Endothelial cell of umbilical vein (primary cell): Measurements from ENCODE around the gene NOXRED1.

Source experiments
- EZH2 ChIP-seq: IDR thresholded peaks from 2 replicates; pipeline ENCODE4 v1.6.1; 2012; ENCODE audit warnings: borderline replicate concordance, low read depth, mild to moderate bottlenecking, moderate library complexity, low read length, inconsistent platforms; ENCODE audit not compliant: severe bottlenecking
- MYC ChIP-seq: IDR thresholded peaks from one replicate; pipeline ENCODE4 v1.6.1; 2011; ENCODE audit warnings: mild to moderate bottlenecking, low read depth, low read length
- POLR2A ChIP-seq: IDR thresholded peaks from 2 replicates; pipeline ENCODE4 v1.6.1; 2012; ENCODE audit warnings: low read depth, mild to moderate bottlenecking, control low read depth, low read length
- POLR2AphosphoS5 ChIP-seq: IDR thresholded peaks from 2 replicates; pipeline ENCODE4 v1.6.1; 2012; ENCODE audit warnings: low read depth, mild to moderate bottlenecking, control low read depth, low read length, moderate library complexity; ENCODE audit not compliant: insufficient read depth
- TF ChIP-seq, protein P1 (sequence below), 2 donors: IDR thresholded peaks; 1 replicate in 1 of 2; 2 replicates in 1 of 2; pipeline ENCODE4 v1.5.1; 2011; ENCODE audit warnings: low read length in 2 of 2, mild to moderate bottlenecking in 2 of 2, moderate library complexity in 2 of 2, control low read depth in 1 of 2, inconsistent platforms in 1 of 2, low read depth in 1 of 2; ENCODE audit not compliant: insufficient read depth in 1 of 2; ENCODE audit errors: extremely low read depth in 1 of 2

- TF ChIP-seq, protein P1, sequence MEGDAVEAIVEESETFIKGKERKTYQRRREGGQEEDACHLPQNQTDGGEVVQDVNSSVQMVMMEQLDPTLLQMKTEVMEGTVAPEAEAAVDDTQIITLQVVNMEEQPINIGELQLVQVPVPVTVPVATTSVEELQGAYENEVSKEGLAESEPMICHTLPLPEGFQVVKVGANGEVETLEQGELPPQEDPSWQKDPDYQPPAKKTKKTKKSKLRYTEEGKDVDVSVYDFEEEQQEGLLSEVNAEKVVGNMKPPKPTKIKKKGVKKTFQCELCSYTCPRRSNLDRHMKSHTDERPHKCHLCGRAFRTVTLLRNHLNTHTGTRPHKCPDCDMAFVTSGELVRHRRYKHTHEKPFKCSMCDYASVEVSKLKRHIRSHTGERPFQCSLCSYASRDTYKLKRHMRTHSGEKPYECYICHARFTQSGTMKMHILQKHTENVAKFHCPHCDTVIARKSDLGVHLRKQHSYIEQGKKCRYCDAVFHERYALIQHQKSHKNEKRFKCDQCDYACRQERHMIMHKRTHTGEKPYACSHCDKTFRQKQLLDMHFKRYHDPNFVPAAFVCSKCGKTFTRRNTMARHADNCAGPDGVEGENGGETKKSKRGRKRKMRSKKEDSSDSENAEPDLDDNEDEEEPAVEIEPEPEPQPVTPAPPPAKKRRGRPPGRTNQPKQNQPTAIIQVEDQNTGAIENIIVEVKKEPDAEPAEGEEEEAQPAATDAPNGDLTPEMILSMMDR (IDR thresholded peaks at IDR 0.05; ENCODE audit: extremely low read depth in 1 of 2, insufficient read depth in 1 of 2, low read depth in 1 of 2, low read length in 2 of 2): no peak
- TF ChIP-seq EZH2: no peak
- no peak for TF ChIP-seq MYC
- TF ChIP-seq POLR2A: no peak
- no peak for TF ChIP-seq POLR2AphosphoS5
Measured at GRCh38 chr14:77400216-77400615, 23.1 kb downstream of the NOXRED1 start.
